A673 (cell line): ENCODE measurements around the gene IGF1R.

Source experiments
- CTCF ChIP-seq: fragments of 300-800, 200-600 bp; sonication (generic); conservative IDR thresholded peaks from 2 replicates; pipeline ENCODE4 v1.5.1; 2017; ENCODE audit warnings: low read depth, mild to moderate bottlenecking, antibody characterized with exemption, low read length, moderate library complexity, mixed read lengths
- EZH2 ChIP-seq: fragments of 200-600 bp; sonication (generic); IDR thresholded peaks from 2 replicates; pipeline ENCODE4 v1.6.1; 2017; ENCODE audit warnings: borderline replicate concordance, low read depth, mild to moderate bottlenecking, mixed read lengths, antibody characterized with exemption, low read length; ENCODE audit not compliant: poor library complexity, severe bottlenecking

GRCh38 chr15:98964466-98965133 lies 316.3 kb downstream of the IGF1R start:
- no peak for TF ChIP-seq CTCF
- no peak for TF ChIP-seq EZH2
